ENCODE data around the gene NFKBIB.
A peak's percentile ranks its signal among the peaks of the same experiment; 100 is the strongest.
"Not testable (repeated sequence)": the region's sequence is repeated elsewhere in the genome, so short reads cannot be mapped to it uniquely, and the experiment has no call there.

Gene NFKBIB

DNA sequence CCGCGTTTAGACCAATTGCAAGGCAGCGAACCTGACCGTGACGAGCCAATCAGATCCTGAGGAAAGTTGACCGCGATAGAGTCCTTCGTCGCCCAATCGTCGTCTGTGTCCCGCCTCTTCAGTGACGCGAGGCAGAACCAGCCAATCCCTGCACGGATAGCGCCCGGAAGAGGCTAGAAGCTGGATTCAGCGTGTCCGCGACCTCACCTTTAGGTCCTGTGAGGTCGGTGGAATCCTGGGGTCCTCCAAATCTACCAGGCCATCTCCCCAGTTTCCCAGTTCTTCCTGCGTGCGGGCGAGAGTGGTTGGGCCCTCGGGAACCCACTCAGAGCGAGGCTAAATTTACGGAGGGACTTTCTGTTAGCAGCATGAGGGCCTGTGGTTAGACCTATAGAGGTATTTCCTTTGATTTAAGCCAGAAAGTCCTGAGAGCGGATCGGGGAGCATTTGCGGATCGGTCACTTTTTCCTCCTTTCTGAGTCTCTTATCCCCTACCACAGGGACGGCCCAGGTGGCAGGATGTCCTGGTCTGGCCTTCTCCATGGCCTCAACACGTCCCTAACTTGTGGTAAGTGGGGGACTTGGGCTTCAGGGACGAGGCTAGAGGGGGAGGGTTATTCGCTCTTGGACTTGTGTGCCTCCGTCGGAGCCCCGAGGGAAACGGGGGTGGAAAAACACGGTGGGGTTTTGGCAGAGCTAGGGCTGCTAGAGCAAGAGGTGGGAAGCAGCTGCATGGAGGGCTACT is 31.2 kb downstream of the NFKBIB start, which contains the start of gene MRPS12:
MRPS12 (plus strand) TSS at position 169 of the 745 bp plus-strand sequence; CDS start at position 520, 351 bp downstream.
- peak; percentile 96 for DNase-seq

- no peak for DNase-seq
Observed at GRCh38 chr19:38931521-38931793, 31.7 kb downstream of the NFKBIB start.

- DNase-seq: no peak
Observed at GRCh38 chr19:38932425-38933179, 32.8 kb downstream of the NFKBIB start.

- no peak for DNase-seq
Observed at GRCh38 chr19:38933544-38933943, 33.8 kb downstream of the NFKBIB start.

DNA sequence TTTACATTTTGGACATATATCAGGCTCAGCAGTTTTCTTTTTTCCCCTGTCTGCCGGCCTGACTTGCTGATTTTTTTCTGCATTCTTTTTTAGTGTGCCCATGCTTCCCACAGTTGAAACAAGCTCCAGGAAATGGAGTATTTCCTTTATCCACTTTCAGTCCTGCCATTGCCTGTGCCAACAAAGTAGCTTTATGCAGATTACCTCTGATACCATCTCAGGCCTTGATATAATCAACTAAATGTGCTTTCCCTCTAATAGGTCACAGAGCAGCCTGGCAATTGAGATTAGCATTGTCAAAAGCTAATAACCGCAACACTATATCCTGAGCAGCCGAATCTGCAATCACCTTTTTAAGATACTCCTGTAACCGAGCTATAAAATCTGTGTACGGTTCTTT is 40.2 kb downstream of the NFKBIB start:
- DNase-seq: no peak

DNA sequence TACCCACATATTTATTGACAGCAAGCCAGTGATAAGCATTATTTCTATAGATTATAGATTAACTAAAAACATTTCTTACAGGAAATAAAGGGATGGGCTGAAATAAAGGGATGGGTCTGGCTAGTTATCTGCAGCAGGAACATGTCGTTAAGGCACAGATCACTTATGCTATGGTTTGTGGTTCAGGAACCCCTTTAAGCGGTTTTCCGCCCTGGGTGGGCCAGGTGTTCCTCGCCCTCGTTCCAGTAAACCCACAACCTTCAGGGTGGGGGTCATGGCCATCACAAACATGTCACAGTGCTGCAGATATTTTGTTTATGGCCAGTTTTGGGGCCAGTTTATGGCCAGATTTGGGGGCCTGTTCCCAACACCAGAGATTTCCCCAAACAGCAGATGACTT is 41.7 kb downstream of the NFKBIB start:
- not testable (repeated sequence) for DNase-seq

DNA sequence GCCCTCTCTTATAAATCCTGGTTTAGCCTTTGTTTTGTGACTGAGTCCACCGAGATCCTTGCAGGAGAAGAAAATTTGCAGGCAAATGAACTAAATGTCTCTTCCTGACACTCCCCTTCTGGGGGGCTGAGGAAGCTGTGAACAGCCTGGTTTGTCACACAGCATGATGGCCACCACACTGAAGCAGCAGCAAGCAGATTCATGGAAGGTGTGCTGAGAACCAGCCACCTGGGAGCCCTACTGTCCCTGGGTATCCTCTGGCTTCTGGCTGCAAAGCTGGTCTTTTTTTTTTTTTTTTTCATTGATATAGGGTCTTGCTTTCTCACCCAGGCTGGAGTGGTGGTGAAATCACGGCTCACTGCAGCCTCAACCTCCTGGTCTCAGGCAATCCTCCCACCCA is 42.2 kb downstream of the NFKBIB start:
- no peak for DNase-seq

- DNase-seq: no peak
Observed at GRCh38 chr19:38942471-38943181, 42.9 kb downstream of the NFKBIB start.

DNA sequence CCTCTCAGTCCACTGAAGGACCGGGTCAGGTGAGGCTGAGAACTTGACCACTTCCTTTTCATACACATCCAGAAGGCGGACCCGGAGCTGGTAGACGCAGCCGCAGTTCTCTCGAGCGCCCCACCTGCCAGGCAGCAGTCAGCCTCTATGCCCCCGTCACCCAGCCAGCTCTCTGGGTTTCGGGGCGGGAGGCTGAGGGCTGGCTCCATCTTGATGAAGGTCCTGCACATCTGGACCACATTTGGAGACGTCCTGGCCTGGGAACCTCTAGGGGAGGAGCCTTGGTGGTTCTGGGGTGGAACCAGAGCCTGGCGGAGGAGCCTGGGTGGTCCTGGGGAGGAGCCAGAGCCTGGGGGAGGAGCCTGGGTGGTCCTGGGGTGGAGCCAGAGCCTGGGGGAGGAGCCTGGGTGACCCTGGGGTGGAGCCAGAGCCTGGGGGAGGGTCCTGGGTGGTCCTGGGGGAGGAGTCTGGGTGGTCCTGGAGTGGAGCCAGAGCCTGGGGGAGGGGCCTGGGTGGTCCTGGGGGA is 45.3 kb downstream of the NFKBIB start:
- no peak for DNase-seq

DNA sequence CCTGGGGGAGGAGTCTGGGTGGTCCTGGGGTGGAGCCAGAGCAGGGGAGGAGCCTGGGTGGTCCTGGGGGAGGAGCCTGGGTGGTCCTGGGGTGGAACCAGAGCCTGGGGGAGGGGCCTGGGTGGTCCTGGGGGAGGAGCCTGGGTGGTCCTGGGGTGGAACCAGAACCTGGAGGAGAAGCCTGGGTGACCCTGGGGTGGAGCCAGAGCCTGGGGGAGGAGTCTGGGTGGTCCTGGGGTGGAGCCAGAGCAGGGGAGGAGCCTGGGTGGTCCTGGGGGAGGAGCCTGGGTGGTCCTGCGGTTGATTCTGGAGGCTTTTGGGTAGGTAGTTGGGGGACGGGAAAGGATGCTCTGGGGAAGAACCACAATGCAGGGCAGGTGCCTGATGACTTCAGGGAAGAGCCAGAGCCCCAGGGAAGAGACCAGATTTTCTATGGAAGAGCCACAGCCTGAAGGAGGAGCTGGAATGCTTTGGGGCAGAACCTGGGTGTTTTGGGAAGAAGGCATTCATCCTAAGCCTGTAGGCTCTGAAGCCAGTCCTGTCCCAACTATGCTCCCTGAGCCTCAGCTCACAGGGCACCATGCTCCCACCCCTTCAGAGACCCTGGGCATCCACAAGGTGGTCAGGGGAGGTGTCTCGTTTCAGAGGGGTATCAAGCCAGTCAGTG is 45.9 kb downstream of the NFKBIB start:
- no peak for DNase-seq

DNA sequence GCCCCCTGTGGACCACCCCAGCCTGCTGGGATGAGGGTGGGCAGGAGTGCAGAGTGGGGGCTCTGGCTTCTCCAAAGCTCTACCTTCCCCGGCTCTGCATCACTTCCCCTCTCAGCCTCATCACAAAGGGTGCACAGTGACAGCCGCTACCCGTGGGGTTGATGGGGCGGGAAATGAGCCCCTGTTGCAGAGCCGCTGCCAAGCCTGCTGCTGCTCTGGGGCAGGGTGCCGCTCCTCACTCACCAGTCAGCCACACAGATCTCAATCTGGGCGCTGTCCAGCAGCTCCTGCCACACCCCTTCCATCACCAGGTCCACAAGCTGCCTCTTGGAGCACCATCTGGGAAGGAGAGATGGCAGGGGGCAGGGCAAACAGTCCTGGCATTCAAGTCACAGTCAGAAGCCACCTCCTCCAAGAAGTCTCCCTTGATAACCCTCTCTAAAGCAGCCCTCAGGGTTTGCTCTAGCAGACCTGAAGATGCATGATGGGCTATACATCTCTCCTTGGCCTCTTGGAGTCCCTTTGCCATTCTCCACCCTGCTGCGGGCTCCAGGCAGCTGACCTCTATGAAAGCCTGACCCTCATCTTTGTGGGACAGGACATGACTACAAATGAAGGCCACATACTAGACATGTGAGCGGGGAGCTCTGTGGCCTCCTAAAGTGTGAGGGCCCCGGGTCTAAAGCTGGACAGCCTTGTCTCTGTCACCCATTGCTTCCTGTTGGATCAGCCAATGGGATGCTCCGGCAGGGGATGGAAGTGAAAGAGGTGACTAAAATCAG is 46.7 kb downstream of the NFKBIB start:
- DNase-seq: no peak

DNA sequence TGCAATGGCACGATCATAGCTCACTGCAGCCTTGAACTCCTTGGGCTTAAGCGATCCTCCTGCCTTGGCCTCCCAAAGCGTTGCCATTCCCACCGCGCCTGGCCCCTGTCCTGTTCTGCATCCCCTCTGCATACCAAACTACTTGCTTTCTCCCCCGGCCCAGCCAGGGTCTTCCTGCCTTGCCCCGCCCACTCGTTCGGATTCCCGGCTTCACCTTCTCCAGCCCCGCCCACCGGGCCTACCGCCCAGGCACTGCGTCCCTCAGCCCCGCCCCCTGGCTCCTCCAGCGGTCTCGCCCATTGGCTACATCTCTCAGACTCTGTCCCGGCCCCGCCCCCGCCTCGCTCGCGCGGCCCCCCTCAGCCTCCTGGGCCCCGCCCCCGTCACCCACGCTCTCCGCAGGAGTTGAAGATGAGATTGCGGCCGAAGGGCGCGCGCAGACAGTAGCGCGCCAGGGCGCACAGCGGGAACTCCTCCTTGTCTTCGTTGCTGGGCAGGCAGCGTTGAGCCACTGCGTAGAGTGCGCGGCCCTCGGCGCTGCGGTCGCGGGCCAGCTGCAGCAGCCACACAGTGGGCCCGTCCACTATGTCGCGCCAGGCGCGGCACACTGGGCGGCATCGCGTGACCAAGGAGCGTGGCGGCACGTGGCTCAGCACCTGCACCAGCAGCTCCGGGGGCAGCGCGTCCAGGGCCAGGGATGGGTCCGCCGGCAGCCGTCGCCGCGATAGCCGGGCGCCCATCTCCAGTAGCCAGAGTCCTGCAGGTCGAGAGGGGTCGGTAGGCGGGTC is 50.0 kb downstream of the NFKBIB start:
- no peak for DNase-seq

DNA sequence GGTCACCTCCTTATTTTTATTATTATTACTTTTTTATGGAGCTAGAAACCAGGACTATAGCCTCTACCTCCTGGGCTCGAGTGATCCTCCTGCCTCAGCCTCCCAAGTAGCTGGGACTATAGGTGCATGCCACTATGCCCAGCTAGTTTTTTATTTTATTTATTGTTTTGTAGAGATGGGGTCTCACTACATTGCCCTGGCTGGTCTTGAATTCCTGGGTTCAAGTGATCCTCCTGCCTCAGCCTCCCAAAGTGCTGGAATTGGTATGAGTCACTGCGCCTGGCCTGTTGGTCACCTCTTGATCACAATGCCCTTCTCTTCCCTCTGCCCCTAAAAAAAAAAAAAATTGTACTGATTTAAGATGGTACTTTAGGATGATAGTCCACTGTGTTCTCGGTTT is 51.4 kb downstream of the NFKBIB start:
- DNase-seq: no peak

DNA sequence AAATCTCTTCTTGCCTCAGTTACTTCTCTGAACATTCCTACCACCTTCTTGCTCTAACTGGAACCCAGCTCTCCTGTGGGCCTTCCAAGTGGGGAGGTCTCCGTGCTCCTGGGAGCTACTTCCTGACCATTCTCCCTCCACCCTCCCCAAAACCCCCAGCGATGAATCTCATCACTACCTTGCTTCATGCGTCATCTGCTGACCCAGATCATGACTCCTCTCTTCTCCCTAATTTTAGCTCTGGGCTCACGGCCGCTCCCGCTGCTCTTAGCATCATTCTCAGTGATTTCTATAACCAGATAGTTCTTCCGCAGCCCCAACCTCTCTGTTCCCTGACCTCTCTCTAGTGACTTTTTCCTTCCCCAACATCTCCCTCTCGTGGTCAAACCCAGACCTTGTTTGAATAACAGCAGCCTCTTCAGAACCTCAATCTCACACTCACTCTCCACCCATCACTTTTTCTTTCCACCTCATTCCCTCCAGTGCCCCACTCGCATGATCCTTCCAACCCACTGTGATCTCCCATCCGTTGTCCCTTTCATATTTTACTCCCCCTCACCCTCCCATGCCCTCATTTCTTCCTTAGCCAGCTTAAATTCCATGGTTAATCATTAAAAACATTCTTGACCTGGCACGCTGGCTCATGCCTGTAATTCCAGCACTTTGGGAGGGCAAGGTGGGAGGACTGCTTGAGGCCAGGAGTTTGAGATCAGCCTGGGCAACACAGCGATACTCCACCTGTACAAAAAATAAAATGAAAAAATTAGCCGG is 52.8 kb downstream of the NFKBIB start:
- no peak for DNase-seq

- no peak for DNase-seq
Observed at GRCh38 chr19:38953677-38954076, 53.9 kb downstream of the NFKBIB start.

GRCh38 chr19:38956264-38956663 is 56.5 kb downstream of the NFKBIB start:
- no peak for DNase-seq

GRCh38 chr19:38958301-38958700 is 58.5 kb downstream of the NFKBIB start:
- DNase-seq: no peak

All from NCI-H510A (cell line).